ENCODE measurements around the gene AP1S3.

GRCh38 chr2:223772363-223772762 lies 65.0 kb downstream of the AP1S3 start:
- TF ChIP-seq CTCF (IDR thresholded peaks at IDR 0.05 in 8 of 11, conservative IDR thresholded peaks at IDR 0.05 in 3 of 11) (no peak), POLR2AphosphoS5 (IDR thresholded peaks at IDR 0.05) (no peak)
